Brain microvascular endothelial cell (primary cell): ENCODE measurements around the gene DISC1.
"Not testable (repeated sequence)": the region's sequence is repeated elsewhere in the genome, so short reads cannot be mapped to it uniquely, and the experiment has no call there.

Source experiments
- DNase-seq: peaks from one replicate; pipeline ENCODE4 v3.0.0-alpha.2; 2020
- H3K27ac ChIP-seq: fragments of 250-450 bp; sonication (Bioruptor Pico); 2 replicates; pipeline ENCODE4 v1.5.1; 2020; ENCODE audit warnings: mild to moderate bottlenecking, moderate library complexity
- H3K27me3 ChIP-seq: fragments of 250-450 bp; sonication (Bioruptor Pico); replicated peaks from 2 replicates; pipeline ENCODE4 v1.5.1; 2020; ENCODE audit warnings: mild to moderate bottlenecking
- H3K36me3 ChIP-seq: fragments of 250-450 bp; sonication (Bioruptor Pico); replicated peaks from 2 replicates; pipeline ENCODE4 v1.5.1; 2020; ENCODE audit warnings: mild to moderate bottlenecking
- H3K4me3 ChIP-seq: 2 replicates; pipeline ENCODE4 v1.5.1; 2011; ENCODE audit warnings: low read depth, mild to moderate bottlenecking, control low read depth, low read length, moderate library complexity
- in situ Hi-C: cut with HindIII; loops from 2 replicates; pipeline ENCODE4 v1.10.0; 2017; ENCODE audit warnings: low sequenced_read_pairs, low pct_ligation_motif_present
- TF ChIP-seq, protein P1 (sequence below): IDR thresholded peaks from 2 replicates; pipeline ENCODE4 v1.5.1; 2011; ENCODE audit warnings: low read depth, mild to moderate bottlenecking, moderate library complexity, low read length, control low read depth, inconsistent platforms; ENCODE audit errors: missing control alignments

The DISC1 gene

DNA sequence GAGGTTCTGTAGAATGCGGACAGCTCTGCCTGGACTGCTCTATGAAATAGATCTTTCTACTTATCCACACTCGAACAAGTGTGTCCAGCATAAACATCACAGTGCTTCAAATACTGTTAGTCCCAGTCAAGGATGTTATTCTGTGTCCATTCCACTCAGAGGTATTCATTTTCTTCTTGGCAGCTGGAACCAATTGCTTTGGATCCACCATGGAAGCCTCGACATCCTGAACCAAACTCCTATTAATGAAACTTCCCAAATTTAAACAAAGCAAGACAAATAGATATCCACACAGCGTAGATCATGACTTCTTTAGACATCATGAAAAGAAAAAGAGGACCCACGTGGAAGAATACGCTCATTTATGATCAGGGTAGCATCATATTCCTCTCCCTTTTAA lies 95.8 kb downstream of the DISC1 start:
- H3K27me3 ChIP-seq, result no peaks in the 10 kb centered on the region
- H3K4me3 ChIP-seq, result no peak overlapping the region
- TF ChIP-seq, protein P1, sequence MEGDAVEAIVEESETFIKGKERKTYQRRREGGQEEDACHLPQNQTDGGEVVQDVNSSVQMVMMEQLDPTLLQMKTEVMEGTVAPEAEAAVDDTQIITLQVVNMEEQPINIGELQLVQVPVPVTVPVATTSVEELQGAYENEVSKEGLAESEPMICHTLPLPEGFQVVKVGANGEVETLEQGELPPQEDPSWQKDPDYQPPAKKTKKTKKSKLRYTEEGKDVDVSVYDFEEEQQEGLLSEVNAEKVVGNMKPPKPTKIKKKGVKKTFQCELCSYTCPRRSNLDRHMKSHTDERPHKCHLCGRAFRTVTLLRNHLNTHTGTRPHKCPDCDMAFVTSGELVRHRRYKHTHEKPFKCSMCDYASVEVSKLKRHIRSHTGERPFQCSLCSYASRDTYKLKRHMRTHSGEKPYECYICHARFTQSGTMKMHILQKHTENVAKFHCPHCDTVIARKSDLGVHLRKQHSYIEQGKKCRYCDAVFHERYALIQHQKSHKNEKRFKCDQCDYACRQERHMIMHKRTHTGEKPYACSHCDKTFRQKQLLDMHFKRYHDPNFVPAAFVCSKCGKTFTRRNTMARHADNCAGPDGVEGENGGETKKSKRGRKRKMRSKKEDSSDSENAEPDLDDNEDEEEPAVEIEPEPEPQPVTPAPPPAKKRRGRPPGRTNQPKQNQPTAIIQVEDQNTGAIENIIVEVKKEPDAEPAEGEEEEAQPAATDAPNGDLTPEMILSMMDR, result no peak
- H3K27ac ChIP-seq, result no peak overlapping the region
- H3K36me3 ChIP-seq, result no peaks in the 10 kb centered on the region
- DNase-seq, result no peak
- in situ Hi-C loops, result no loop called here

DNA sequence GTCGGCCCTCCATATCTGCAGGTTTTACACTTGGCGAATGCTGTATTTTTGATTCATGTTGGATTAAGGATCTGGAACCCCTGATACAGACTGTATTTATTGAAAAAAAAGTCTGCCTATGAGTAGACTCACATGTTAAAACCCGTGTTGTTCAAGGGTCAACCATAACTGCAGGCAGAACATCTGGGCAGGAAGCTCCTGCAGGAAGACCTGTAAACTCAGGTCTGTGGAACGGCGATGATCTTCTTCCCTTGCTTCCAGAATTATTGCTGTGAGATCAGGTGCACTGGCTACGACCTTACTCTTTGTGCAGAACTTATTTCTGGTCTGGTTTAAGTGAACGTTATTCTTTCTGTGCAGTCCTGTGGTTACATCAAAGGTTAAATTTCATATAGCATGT lies 96.6 kb downstream of the DISC1 start:
- H3K27ac ChIP-seq, result no peak overlapping the region
- no peak for DNase-seq
- H3K36me3 ChIP-seq, result no peaks in the 10 kb centered on the region
- H3K27me3 ChIP-seq, result no peaks in the 10 kb centered on the region
- in situ Hi-C loops, result no loop called here
- TF ChIP-seq, protein P1, result no peak
- no peak overlapping the region for H3K4me3 ChIP-seq

DNA sequence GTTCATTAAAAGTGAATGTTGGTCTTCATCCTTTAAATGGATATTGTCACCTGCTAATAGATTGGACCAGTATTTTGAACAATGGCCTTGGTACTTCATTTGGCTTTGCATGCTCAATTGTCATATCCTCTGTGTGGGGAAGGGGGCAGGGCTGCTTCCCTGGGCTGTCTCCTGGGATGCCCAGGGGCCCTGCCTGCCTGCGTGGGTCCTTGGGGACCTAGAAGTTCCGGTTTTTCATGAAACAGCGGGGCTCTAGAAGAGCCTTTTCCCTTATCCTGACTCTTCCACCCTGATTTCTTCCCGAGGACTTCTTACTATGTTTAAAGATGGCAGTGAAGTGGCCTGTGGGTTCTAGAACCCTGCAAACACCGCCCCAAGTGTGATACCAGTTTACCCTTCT lies 97.5 kb downstream of the DISC1 start:
- no peak for DNase-seq
- no peaks in the 10 kb centered on the region for H3K36me3 ChIP-seq
- no peaks in the 10 kb centered on the region for H3K27me3 ChIP-seq
- no peak overlapping the region for H3K4me3 ChIP-seq
- in situ Hi-C loops, result no loop called here
- TF ChIP-seq, protein P1, result no peak
- no peak overlapping the region for H3K27ac ChIP-seq

DNA sequence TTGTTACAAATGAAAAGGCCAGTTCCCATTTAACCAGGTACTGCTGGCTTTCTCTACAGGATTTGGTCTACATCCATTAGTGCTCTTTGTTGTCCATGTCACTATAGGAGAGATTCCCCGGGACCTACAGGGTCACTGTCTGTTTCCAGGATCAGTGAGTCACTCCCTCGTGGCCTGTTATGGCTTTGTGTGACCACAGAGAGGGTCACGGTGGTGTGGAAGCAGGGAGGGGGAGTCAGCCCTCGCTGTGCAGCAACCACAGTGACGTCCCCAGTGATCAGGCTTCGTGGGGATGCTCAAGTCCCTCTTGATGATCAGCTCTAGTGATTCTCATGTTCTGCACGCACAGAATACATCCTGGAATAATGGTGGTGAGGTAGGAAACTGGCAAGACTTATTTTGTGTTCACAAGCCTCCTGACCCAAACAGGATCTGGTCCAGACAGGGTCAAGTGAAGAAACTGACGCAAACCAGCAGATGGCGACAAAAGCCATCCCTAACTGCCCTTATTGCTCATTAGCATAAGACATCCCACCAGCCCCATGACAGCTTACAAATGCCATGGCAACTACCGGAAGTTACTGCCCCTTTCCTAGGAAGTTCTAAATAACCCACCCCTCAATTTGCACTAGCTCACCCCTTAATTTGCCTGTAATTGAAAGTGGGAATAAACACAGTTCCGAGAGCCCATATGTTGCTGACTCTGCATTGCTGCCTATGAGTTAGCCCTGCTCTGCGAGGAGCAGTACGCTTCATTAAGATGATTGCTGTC lies 98.5 kb downstream of the DISC1 start:
- Histone ChIP-seq H3K4me3 (no peak overlapping the region), H3K27ac (no peak overlapping the region), H3K27me3 (no peaks in the 10 kb centered on the region), H3K36me3 (no peaks in the 10 kb centered on the region)
- TF ChIP-seq, protein P1, result peak; percentile 72
- peak; percentile 35 for DNase-seq
- in situ Hi-C loops, result no loop called here

DNA sequence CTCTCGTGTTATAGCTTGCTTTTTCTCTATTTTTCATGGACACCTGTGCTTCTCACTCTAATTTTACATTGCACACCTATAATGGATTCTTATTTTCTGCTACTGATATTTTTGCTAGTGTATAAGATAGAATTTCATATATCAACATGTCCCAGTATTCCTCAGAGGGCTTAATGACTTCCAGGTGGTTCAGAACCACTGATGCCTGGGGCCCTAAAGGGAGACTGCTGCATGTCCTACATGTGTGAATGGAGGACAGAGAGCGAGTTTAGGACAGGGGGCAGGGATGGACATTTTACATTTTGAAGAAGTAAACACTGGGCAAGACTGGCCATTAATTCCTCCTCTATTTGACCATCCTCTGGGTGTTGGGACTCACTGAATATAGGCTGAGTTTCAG lies 100.6 kb downstream of the DISC1 start:
- in situ Hi-C loops, result no loop called here
- TF ChIP-seq, protein P1, result no peak
- no peak overlapping the region for H3K27ac ChIP-seq

DNA sequence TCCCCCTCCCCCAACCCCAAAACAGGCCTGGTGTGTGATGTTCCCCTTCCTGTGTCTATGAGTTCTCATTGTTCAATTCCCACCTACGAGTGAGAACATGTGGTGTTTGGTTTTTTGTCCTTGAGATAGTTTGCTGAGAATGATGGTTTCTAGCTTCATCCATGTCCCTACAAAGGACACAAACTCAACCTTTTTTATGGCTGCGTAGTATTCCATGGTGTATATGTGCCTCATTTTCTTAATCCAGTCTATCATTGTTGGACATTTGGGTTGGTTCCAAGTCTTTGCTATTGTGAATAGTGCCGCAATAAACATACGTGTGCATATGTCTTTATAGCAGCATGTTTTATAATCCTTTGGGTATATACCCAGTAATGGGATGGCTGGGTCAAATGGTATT lies 102.4 kb downstream of the DISC1 start:
- H3K27me3 ChIP-seq, DNase-seq, H3K36me3 ChIP-seq, in situ Hi-C loops, H3K27ac ChIP-seq, H3K4me3 ChIP-seq: not testable (repeated sequence)

More for the DNA sequence above, 100.6 kb downstream of the DISC1 start:
- DNase-seq, result no peak
- Histone ChIP-seq H3K4me3 (no peak overlapping the region), H3K27me3 (no peaks in the 10 kb centered on the region), H3K36me3 (no peaks in the 10 kb centered on the region)
